HG03066 (cell line): ENCODE measurements around the gene SUPT3H.

Experiments
- ATAC-seq: cut with Tn5 transposase; IDR thresholded peaks from one replicate; pipeline ENCODE4 v1.9.1; 2021; ENCODE audit warnings: low read depth; ENCODE audit not compliant: unreplicated experiment

Gene SUPT3H

GRCh38 chr6:44859901-44860410, 517.8 kb downstream of the SUPT3H start:
- no peak for ATAC-seq

GRCh38 chr6:44858998-44859397, 518.7 kb downstream of the SUPT3H start:
- ATAC-seq: no peak

- ATAC-seq: no peak
Measured at GRCh38 chr6:44856479-44856878, 521.3 kb downstream of the SUPT3H start.

DNA sequence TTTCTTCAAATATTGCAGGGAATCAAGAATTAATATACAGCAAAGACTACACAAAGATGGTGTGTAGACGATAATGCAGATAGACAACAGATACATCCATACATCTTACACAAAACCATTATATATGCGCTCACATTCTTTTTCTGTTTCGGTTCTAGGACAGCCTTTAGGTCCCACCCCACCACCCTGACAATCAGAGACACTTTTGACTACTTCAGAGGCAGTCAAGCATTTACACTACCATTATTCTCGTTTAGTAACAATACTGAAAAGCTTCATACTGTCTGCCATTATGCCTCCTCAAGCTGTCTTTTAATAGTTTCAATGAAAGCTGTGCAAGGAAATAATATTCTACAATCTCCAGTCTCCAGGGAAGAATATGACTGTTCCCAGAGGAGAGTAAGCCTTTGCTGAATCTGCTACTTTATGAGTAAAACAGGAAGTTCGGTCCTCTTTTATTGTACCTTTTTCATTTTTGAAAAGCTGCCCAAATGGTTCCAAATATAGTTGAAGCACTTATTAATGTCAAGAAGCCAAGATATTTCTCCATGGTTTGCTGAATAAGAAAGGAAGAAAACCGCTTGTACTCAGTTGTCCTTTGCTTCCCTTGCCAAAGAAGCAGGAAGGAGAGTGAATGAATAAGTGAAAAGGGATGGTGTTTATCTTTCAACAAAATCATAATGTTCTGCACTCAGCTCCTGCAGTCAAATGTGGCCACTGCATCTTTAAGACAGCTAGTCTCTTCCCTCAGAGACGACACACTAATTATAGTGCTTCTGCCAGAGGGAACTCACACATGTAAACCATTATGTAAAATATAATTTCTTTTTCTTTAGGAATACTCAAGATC, 521.9 kb downstream of the SUPT3H start:
- no peak for ATAC-seq

DNA sequence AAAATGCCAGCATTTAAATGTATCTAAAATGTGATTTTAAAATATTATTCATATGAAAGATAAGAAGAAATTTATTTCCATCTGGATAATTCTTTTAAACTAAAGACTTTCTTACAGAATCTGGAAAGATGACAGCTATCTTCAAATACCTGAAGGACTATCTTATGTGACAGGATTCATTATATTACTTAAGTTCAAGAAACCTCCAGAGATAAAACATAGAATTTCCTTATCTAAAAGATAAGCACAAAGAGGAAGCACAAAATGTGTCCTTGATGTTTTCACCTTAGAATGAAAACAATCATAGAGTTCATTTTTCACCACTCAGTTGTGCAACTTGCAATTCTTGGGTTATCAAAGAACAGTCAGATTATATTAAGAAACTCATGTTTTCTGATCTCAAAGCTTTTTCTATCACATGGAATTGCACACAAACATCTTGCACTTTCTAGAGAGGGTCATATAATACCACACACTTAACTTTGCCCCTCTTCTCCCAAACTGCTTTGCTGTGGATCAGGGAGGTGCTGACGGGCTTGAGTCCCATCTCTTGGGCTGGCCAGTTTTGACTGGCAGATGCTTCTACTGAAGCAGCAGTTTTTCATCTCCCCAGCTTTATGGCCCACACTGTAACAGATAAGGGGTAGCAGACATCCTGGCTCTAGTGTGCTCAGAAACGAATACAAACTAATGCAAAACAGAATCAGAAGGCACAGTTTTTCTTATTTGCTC, 522.9 kb downstream of the SUPT3H start:
- no peak for ATAC-seq

DNA sequence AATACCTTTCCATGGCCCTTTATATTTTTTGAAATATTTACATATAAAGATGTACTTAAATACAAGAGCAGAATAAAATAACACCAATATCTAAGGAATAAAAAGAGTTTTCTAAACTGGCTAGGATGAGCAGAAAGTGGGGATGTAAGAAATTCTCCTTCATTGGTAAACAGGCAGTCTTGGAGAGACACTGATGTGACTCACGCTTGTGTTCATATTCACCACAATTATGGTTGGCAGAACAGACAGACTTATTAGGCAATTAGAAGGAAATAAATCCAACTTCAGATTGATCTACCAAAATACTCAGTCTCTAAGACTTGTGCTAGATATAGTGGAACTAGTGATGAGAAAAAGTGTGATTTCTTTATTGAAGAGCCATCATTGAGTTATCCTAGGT, 526.6 kb downstream of the SUPT3H start:
- ATAC-seq: no peak

GRCh38 chr6:44850312-44850711, 527.4 kb downstream of the SUPT3H start:
- no peak for ATAC-seq

DNA sequence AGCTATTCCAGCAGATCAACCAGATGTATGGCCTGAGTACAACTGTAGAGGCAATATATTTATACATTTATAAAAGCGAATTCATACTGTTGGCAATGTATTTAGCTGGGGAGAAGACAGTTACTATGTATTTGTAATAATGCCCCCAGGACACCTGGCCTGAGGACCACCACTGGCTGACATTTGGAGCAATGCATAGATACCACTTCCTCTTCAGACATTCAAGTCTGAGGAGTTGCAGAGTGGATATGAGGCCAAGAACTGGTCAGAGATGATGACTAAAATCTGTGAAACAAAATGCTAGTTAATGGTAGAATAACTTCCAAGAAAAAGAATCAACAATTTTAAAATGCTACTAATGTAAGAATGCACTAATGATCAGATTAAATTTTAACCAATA, 527.9 kb downstream of the SUPT3H start:
- no peak for ATAC-seq

- no peak for ATAC-seq
Measured at GRCh38 chr6:44843734-44844133, 534.0 kb downstream of the SUPT3H start.

GRCh38 chr6:44842616-44843015, 535.1 kb downstream of the SUPT3H start:
- ATAC-seq: no peak

- ATAC-seq: no peak
Measured at GRCh38 chr6:44841829-44842228, 535.9 kb downstream of the SUPT3H start.

- no peak for ATAC-seq
Measured at GRCh38 chr6:44837741-44838140, 540.0 kb downstream of the SUPT3H start.

- ATAC-seq: no peak
Measured at GRCh38 chr6:44837255-44837654, 540.5 kb downstream of the SUPT3H start.

DNA sequence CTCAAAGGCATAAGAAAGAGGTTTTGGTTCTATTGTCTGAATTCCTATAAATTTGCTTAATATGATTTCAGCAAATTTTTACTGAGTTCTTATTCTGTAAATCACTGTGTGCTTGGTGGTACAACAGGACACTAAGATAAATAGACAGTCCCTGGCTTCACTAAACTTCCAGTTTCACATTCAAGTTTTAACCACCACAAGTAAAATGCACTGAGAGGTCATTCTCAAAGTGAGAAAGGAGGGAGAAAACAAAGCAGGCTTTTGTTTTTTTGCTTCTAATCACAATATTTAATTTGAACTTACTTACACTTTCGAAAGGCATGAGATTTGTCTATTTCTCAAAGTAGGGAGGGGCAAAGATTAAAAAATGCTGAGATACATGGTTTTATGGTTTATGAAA, 544.5 kb downstream of the SUPT3H start:
- ATAC-seq: no peak

DNA sequence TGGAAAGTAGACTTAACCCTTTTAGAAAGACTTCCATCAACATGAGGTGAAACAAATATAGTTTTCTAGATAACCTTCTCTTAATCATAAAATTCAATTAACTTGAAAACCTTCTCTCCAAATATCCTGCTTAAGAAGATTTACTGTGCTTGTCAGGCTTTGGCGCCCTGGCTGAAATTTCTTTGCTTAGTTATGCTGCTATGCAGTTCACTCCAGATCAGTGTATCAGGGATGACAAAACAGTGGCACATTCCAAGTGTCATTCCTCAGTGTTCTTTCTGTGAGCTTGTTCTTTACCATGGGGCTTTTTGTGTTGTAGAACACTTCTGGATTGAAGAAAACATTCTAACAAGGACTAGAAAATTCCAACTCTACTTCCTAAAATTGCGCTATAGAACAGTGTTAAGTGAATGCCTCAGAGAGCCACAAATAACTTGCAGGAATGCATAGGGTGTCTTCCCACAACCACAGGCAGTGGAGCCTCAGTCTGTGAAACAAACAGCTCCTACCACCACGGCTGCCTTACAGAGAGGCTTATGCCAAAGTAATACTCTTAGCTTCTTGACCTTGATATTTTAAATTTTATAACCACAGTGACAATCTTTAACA, 546.6 kb downstream of the SUPT3H start:
- no peak for ATAC-seq

DNA sequence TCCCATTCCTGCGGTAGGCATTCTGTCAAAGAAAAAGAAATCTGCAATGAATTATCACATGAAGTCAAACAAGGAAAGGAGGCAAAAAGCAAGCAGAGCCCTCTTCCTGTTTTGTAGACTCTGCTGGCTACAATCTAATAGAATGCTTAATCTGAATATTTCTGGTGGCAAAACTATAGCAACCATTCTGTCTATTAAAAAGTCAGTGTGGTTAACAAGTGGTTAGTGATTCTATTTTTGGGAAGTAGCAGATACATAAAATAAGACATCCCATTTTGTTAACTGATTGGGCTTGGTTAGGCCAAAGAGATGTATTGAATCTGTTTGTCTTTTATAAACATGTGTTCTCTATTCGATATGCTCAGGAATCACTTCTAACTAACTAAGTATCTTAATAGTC, 547.9 kb downstream of the SUPT3H start:
- ATAC-seq: no peak

DNA sequence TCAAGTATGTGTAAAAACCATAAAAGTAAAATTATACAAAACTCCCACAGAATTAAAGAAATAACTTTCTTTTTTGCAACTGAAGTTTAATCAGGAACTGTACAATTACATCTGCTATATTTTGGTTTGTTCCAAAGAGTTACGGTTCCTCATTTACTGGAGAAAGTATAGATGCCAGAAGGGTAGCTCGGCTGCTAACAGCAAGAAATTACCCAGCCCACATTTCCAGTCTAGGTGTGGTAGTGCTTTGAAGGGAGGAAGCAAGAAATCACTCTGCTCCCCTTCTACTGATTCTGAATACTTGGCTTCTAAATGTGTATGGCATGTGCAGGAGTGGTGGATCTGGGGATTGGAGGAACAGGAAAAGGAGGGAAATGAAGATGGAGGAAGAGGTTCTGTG, 549.0 kb downstream of the SUPT3H start:
- no peak for ATAC-seq

DNA sequence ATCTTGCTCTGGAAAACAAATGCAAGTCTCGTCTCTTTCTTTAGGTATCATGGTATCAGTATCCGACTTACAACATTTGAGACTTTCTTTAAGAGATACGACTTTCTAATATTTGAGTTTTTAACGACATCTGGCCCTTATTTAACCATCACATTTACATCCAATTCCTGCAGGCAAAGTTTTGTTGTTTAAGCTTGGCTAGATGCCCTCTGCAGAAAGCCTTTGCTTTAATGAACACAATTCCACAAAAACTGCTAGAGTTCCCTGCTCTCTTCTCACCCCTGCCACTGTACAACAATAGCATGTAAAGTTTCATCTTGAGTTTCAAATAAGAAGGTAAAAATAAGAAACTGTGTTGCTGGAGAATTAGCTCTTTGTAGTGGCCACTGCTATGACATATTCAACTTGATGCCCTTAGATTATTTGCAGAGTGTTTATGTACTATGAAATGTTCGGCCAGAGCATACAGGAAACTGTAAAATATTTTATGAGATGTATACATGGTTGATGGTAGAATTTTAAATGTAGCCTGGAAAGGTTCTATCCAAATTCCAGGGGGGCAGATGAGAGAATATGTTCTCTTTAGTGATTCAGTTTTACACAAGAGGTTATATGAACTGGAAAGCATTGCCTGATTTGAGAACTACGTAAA, 551.6 kb downstream of the SUPT3H start:
- ATAC-seq: no peak

DNA sequence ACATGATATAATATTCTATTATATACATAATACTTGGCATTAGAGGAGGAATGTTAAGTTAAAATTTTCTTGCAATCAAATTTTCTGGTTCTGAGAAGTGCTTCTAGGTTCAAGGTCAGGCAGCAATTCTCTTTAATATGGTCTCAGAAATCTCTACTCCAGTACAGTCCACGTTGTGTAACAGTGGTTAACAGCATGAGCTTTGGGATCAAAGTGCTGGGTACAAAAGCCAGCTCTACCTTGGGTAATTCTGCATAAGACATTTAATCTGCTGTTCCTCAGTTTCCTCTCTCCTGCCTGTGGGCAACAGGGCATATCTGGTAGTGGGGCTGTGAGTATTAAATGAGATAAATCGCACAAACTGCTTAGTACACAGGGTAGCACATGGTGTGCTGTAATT, 552.5 kb downstream of the SUPT3H start:
- ATAC-seq: no peak

- ATAC-seq: no peak
Measured at GRCh38 chr6:44824567-44824966, 553.2 kb downstream of the SUPT3H start.

- ATAC-seq: no peak
Measured at GRCh38 chr6:44820759-44821158, 557.0 kb downstream of the SUPT3H start.
